ENCODE results near the gene SUCO. TPM values are rescaled to one million over a fixed set of nuclear protein-coding genes. Genes with fewer than 3 reads are reported as not detected.

SUCO gene
- total RNA-seq, 1 experiment from 2014 or later, result 22.6 TPM

DNA sequence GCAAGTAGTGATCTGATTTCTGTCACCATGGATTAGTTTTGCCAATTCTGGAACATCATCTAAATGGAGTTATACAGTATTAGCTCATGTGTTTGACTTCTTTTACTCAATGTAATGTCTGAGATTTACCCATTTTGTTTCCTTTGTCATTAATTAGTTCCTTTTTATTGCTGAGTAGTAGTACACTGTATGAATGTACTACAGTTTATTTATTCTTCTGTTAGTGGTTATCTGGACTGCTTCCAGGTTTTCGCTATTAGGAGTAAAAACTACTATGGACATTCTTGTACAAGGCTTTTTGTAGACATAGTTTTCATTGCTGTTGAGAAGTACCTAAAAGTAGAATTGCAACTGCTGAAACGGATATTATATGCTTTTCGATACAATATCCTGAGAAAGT is 14.1 kb downstream of the SUCO start:
- no TSS peak for BruUV-seq (replicated peaks)
- Histone ChIP-seq H3K9me3 (ENCODE audit: control insufficient read depth in 1 of 2, insufficient read depth in 1 of 2, low read depth in 1 of 2, low read length in 2 of 2) (no peaks in the 10 kb centered on the region), H4K20me1 (ENCODE audit: insufficient read depth) (no peaks in the 10 kb centered on the region; the same call in 1 of the 2 replicates), H3K79me2 (ENCODE audit: insufficient read depth, low read length) (peaks cover 67% of the 10 kb centered on the region), H3K4me1 (ENCODE audit: control insufficient read depth in 1 of 2, insufficient read depth in 2 of 2, low read length in 2 of 2) (no peaks in the 10 kb centered on the region), H3K27me3 (ENCODE audit: insufficient read depth, low read length) (no peaks in the 10 kb centered on the region), H3K9ac (ENCODE audit: low read length) (no peak overlapping the region), H3K9me2 (ENCODE audit: insufficient read depth) (no peaks in the 10 kb centered on the region), H3K27ac (ENCODE audit: low read depth, low read length) (no peak overlapping the region), H3K4me3 (replicated peaks in 1 of 2; ENCODE audit: low read depth in 1 of 2, low read length in 2 of 2) (no peak overlapping the region), H3K36me3 (ENCODE audit: control insufficient read depth in 1 of 2, insufficient read depth in 2 of 2, low read length in 2 of 2) (no peaks in the 10 kb centered on the region), H2AFZ (ENCODE audit: low read depth, low read length, poor library complexity, severe bottlenecking) (no peak overlapping the region), H3K4me2 (ENCODE audit: low read length) (no peak overlapping the region)
- CTCF ChIA-PET, result no interaction called here
- intact Hi-C loops (cut with micrococcal nuclease), result no loop called here
- RAD21 ChIA-PET (ENCODE audit: low non-redundant PET in 1 of 2, low total read pairs in 2 of 2, uncharacterized antibody in 2 of 2, unreplicated experiment in 2 of 2), result no interaction called here
- ATAC-seq (no peak), DNase-seq (ENCODE audit: low read depth, low spot score) (no peak)
- TF ChIP-seq REST (IDR thresholded peaks at IDR 0.05; ENCODE audit: low read depth) (no peak), POLR2AphosphoS5 (IDR thresholded peaks at IDR 0.05; ENCODE audit: low read depth, low read length) (no peak), JUND (IDR thresholded peaks at IDR 0.05) (no peak), YY1 (IDR thresholded peaks at IDR 0.05; ENCODE audit: extremely low read depth, insufficient replicate concordance, low read depth, low read length) (no peak), SP1 (IDR thresholded peaks at IDR 0.05; ENCODE audit: low read depth) (no peak), TCF7L2 (IDR thresholded peaks at IDR 0.05; ENCODE audit: borderline replicate concordance, extremely low read depth, insufficient read depth, insufficient read length) (no peak), SIN3A (IDR thresholded peaks at IDR 0.05; ENCODE audit: low read depth) (no peak), ZNF274 (IDR thresholded peaks at IDR 0.05; ENCODE audit: low read depth, low read length) (no peak), ELF1 (IDR thresholded peaks at IDR 0.05; ENCODE audit: borderline replicate concordance, low read depth) (no peak)
- TF ChIP-seq, protein P1, sequence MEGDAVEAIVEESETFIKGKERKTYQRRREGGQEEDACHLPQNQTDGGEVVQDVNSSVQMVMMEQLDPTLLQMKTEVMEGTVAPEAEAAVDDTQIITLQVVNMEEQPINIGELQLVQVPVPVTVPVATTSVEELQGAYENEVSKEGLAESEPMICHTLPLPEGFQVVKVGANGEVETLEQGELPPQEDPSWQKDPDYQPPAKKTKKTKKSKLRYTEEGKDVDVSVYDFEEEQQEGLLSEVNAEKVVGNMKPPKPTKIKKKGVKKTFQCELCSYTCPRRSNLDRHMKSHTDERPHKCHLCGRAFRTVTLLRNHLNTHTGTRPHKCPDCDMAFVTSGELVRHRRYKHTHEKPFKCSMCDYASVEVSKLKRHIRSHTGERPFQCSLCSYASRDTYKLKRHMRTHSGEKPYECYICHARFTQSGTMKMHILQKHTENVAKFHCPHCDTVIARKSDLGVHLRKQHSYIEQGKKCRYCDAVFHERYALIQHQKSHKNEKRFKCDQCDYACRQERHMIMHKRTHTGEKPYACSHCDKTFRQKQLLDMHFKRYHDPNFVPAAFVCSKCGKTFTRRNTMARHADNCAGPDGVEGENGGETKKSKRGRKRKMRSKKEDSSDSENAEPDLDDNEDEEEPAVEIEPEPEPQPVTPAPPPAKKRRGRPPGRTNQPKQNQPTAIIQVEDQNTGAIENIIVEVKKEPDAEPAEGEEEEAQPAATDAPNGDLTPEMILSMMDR (IDR thresholded peaks at IDR 0.05 in 2 of 3, conservative IDR thresholded peaks at IDR 0.05 in 1 of 3; ENCODE audit: borderline replicate concordance in 1 of 3, insufficient read depth in 1 of 3, low read depth in 2 of 3, low read length in 2 of 3), result no peak
- TF ChIP-seq, protein P2, sequence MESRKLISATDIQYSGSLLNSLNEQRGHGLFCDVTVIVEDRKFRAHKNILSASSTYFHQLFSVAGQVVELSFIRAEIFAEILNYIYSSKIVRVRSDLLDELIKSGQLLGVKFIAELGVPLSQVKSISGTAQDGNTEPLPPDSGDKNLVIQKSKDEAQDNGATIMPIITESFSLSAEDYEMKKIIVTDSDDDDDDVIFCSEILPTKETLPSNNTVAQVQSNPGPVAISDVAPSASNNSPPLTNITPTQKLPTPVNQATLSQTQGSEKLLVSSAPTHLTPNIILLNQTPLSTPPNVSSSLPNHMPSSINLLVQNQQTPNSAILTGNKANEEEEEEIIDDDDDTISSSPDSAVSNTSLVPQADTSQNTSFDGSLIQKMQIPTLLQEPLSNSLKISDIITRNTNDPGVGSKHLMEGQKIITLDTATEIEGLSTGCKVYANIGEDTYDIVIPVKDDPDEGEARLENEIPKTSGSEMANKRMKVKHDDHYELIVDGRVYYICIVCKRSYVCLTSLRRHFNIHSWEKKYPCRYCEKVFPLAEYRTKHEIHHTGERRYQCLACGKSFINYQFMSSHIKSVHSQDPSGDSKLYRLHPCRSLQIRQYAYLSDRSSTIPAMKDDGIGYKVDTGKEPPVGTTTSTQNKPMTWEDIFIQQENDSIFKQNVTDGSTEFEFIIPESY (IDR thresholded peaks at IDR 0.05; ENCODE audit: extremely low read depth, insufficient replicate concordance, low read length), result no peak
- POLR2A ChIA-PET, result no interaction called here

Data from HCT116 (cell line).